OCI-LY1 (cell line): ENCODE measurements around the gene LTBP4.

Source experiments
- H2AFZ ChIP-seq: fragments of 200-600 bp; sonication (generic), shearing (Covaris generic); 2 replicates; pipeline ENCODE4 v1.6.0; 2014; ENCODE audit warnings: antibody characterized with exemption, mild to moderate bottlenecking, low read length
- H3F3A ChIP-seq: fragments of 200-600 bp; sonication (generic), shearing (Covaris generic); 2 replicates; pipeline ENCODE4 v1.6.0; 2014; ENCODE audit warnings: mild to moderate bottlenecking, antibody characterized with exemption, low read length, moderate library complexity; ENCODE audit not compliant: insufficient read depth
- H3K27ac ChIP-seq: fragments of 200-600 bp; sonication (generic); 2 replicates; pipeline ENCODE4 v1.5.1; 2014; ENCODE audit warnings: low read length, mixed run types, mild to moderate bottlenecking, low read depth; ENCODE audit not compliant: poor library complexity, severe bottlenecking
- H3K27me3 ChIP-seq: fragments of 200-600 bp; sonication (generic); 2 replicates; pipeline ENCODE4 v1.6.0; 2014; ENCODE audit warnings: antibody characterized with exemption, mild to moderate bottlenecking, low read length, moderate library complexity; ENCODE audit not compliant: insufficient read depth
- H3K36me3 ChIP-seq: fragments of 200-600 bp; sonication (generic); 2 replicates; pipeline ENCODE4 v1.6.1; 2014; ENCODE audit warnings: mild to moderate bottlenecking, antibody characterized with exemption, low read length, moderate library complexity, mixed read lengths; ENCODE audit not compliant: insufficient read depth
- H3K4me1 ChIP-seq: fragments of 200-600 bp; sonication (generic); 2 replicates; pipeline ENCODE4 v1.5.1; 2014; ENCODE audit warnings: mild to moderate bottlenecking, low read length, moderate library complexity; ENCODE audit not compliant: insufficient read depth, severe bottlenecking
- H3K4me2 ChIP-seq: fragments of 200-600 bp; sonication (generic), shearing (Covaris generic); 2 replicates; pipeline ENCODE4 v1.6.1; 2014; ENCODE audit warnings: low read length
- H3K4me3 ChIP-seq: fragments of 200-600 bp; sonication (generic); 2 replicates; pipeline ENCODE4 v1.5.1; 2014; ENCODE audit warnings: low read length, low read depth, mild to moderate bottlenecking, mixed read lengths; ENCODE audit not compliant: poor library complexity, severe bottlenecking
- H3K79me2 ChIP-seq: fragments of 200-600 bp; shearing (Covaris generic); 2 replicates; pipeline ENCODE4 v1.6.1; 2016; ENCODE audit warnings: mixed run types, low read length, mixed read lengths; ENCODE audit not compliant: insufficient read depth
- H3K9ac ChIP-seq: fragments of 200-600 bp; sonication (generic), shearing (Covaris generic); 2 replicates; pipeline ENCODE4 v1.6.1; 2014; ENCODE audit warnings: mild to moderate bottlenecking, low read length, mixed read lengths
- H3K9me2 ChIP-seq: fragments of 200-600 bp; sonication (generic), shearing (Covaris generic); 2 replicates; pipeline ENCODE4 v1.6.1; 2014; ENCODE audit warnings: low read depth, mild to moderate bottlenecking, low read length, mixed read lengths
- H3K9me3 ChIP-seq: fragments of 200-600 bp; shearing (Covaris generic); 2 replicates; pipeline ENCODE4 v1.6.1; 2014; ENCODE audit warnings: low read length, mixed read lengths
- H4K20me1 ChIP-seq: fragments of 200-600 bp; sonication (generic), shearing (Covaris generic); 2 replicates; pipeline ENCODE4 v1.6.0; 2016; ENCODE audit warnings: mild to moderate bottlenecking, low read length; ENCODE audit not compliant: insufficient read depth
- EZH2 ChIP-seq: fragments of 200-600 bp; sonication (generic), shearing (Covaris generic); IDR thresholded peaks from 2 replicates; pipeline ENCODE4 v1.8.0; 2017; ENCODE audit warnings: borderline replicate concordance, mixed run types, mild to moderate bottlenecking, antibody characterized with exemption, low read length, moderate library complexity, mixed read lengths
- TF ChIP-seq, protein P1 (sequence below): fragments of 200-600 bp; sonication (generic), shearing (Covaris generic); IDR thresholded peaks from 2 replicates; pipeline ENCODE4 v1.5.1; 2017; ENCODE audit warnings: mild to moderate bottlenecking, antibody characterized with exemption, low read length, moderate library complexity, mixed read lengths

Gene LTBP4

DNA sequence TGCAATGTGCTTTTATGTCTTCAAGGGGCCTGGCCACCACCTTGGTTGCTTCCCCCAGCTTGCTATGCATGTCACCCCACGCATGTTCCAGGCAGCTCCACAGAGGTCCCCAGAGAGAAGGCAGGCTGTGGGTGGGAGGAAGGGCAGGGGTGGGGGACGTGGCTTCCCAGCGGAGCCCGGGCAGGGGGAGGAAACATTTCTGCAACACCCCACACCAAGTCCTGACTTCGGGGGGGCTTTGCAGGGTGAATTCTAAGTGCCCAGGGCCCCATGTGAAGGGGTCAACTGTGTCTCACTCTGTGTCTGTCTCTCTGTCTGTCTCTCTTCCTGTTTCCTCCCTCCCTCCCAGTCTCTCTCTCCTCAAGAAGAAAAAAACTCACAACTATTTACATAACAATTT, 39.6 kb downstream of the LTBP4 start:
- Histone ChIP-seq H3K27me3 (no peaks in the 10 kb centered on the region), H3K79me2 (no peaks in the 10 kb centered on the region), H4K20me1 (no peaks in the 10 kb centered on the region), H2AFZ (no peak overlapping the region), H3K9me3 (no peaks in the 10 kb centered on the region), H3K9ac (no peak overlapping the region), H3K36me3 (no peaks in the 10 kb centered on the region), H3K4me2 (no peak overlapping the region; the same call in 1 of the 2 replicates), H3K4me3 (no peak overlapping the region), H3F3A (no peaks in the 10 kb centered on the region), H3K9me2 (no peaks in the 10 kb centered on the region), H3K27ac (no peak overlapping the region), H3K4me1 (peaks cover 12% of the 10 kb centered on the region)
- TF ChIP-seq, protein P1, sequence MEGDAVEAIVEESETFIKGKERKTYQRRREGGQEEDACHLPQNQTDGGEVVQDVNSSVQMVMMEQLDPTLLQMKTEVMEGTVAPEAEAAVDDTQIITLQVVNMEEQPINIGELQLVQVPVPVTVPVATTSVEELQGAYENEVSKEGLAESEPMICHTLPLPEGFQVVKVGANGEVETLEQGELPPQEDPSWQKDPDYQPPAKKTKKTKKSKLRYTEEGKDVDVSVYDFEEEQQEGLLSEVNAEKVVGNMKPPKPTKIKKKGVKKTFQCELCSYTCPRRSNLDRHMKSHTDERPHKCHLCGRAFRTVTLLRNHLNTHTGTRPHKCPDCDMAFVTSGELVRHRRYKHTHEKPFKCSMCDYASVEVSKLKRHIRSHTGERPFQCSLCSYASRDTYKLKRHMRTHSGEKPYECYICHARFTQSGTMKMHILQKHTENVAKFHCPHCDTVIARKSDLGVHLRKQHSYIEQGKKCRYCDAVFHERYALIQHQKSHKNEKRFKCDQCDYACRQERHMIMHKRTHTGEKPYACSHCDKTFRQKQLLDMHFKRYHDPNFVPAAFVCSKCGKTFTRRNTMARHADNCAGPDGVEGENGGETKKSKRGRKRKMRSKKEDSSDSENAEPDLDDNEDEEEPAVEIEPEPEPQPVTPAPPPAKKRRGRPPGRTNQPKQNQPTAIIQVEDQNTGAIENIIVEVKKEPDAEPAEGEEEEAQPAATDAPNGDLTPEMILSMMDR, result no peak
- no peak for TF ChIP-seq EZH2

DNA sequence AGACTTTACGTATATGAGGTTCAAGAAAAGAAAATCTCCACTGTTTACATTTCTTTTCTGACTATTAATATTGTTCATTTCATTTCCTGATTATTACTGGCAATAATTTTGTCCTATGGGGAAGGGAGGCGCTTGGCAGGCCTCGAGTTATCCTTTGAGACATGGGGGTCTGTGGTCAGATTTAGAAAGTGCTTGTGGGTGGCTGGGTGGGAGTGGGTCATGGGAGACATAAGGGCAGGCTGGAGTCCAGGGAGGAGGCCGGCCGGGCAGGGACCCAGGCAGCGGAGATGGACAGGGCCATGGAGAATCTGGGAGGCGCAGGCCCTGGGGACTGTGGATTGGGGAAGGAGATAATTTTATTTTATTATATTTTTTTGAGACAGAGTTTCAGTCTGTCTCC, 40.1 kb downstream of the LTBP4 start:
- H2AFZ ChIP-seq, result no peak overlapping the region
- H3K9ac ChIP-seq, result no peak overlapping the region
- H3K79me2 ChIP-seq, result no peaks in the 10 kb centered on the region
- H3K36me3 ChIP-seq, result no peaks in the 10 kb centered on the region
- TF ChIP-seq, protein P1, result no peak
- no peak for TF ChIP-seq EZH2
- H3K4me3 ChIP-seq, result no peak overlapping the region
- H3K4me1 ChIP-seq, result peaks cover 12% of the 10 kb centered on the region
- H3K4me2 ChIP-seq, result no peak overlapping the region
- H3K9me3 ChIP-seq, result no peaks in the 10 kb centered on the region
- no peaks in the 10 kb centered on the region for H3F3A ChIP-seq
- H3K27ac ChIP-seq, result no peak overlapping the region
- H3K27me3 ChIP-seq, result no peaks in the 10 kb centered on the region
- no peaks in the 10 kb centered on the region for H3K9me2 ChIP-seq
- no peaks in the 10 kb centered on the region for H4K20me1 ChIP-seq

DNA sequence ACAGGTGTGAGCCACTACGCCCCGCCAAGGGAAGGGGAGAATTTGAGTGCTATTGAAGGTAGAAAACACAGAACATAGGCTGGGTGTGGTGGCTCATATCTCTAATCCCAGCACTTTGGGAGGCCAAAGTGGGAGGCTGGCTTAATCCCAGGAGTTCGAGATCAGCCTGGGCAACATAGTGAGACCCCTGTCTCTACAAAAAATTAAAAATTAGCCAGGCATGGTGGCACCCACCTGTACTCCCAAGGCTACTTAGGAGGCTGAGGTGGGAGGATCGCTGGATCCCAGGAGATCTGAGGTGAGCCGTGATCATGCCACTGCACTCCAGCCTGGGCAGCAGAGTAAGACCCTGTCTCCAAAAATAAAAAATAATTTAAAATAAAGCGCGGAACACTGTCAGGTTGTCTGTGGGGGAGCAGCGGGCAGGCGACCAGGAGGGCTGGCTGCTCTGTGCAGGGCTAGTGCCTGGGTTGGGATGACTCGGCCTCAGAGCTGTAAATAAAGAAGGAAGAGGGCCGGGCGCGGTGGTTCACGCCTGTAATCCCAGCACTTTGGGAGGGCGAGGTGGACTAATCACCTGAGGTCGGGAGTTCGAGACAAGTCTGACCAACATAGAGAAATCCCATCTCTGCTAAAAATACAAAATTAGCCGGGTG, 41.0 kb downstream of the LTBP4 start:
- TF ChIP-seq, protein P1, result no peak
- TF ChIP-seq EZH2, result no peak
- Histone ChIP-seq H3K36me3 (no peaks in the 10 kb centered on the region), H3K9me2 (no peaks in the 10 kb centered on the region), H3K27ac (no peak overlapping the region), H3K4me2 (no peak overlapping the region), H3K9ac (no peak overlapping the region), H3K79me2 (no peaks in the 10 kb centered on the region), H3K27me3 (no peaks in the 10 kb centered on the region), H3K4me3 (no peak overlapping the region), H3K4me1 (peaks cover 12% of the 10 kb centered on the region), H3K9me3 (no peaks in the 10 kb centered on the region), H3F3A (no peaks in the 10 kb centered on the region), H4K20me1 (no peaks in the 10 kb centered on the region), H2AFZ (no peak overlapping the region)
